Thoracic aorta (tissue), 2 donors: Measurements from ENCODE around the gene ARL15. TPM values are rescaled to one million over a fixed set of nuclear protein-coding genes. Genes with fewer than 3 reads are reported as not detected.

Experiments
- ATAC-seq: fragments of 150-250 bp; one replicate; pipeline ENCODE4 v1.8.0; 2017; ENCODE audit warnings: low read depth; ENCODE audit not compliant: insufficient number of reproducible peaks, low FRiP score
- DNase-seq: peaks from one replicate; pipeline ENCODE4 v3.0.0-alpha.2; 2020; ENCODE audit warnings: low spot score
- H3K27ac ChIP-seq, 2 donors: fragments of 200-600 bp; sonication (generic); 1 replicate in 1 of 2; 2 replicates in 1 of 2; pipeline ENCODE4 v1.5.1; 2016; ENCODE audit warnings: mild to moderate bottlenecking in 2 of 2, moderate library complexity in 2 of 2
- H3K27me3 ChIP-seq: fragments of 200-600 bp; sonication (generic); replicated peaks from 2 replicates; pipeline ENCODE4 v1.6.0; 2016; ENCODE audit warnings: mild to moderate bottlenecking; ENCODE audit not compliant: insufficient read depth
- H3K36me3 ChIP-seq: fragments of 200-600 bp; sonication (generic); one replicate; pipeline ENCODE4 v1.5.1; 2016
- H3K4me1 ChIP-seq, 2 donors: fragments of 200-600 bp; sonication (generic); 1 replicate in 1 of 2; 2 replicates in 1 of 2; pipeline versions ENCODE4 v1.5.1 to v1.6.0; 2016; ENCODE audit warnings: low read depth in 2 of 2, mild to moderate bottlenecking in 1 of 2; ENCODE audit not compliant: control insufficient read depth in 1 of 2
- H3K4me3 ChIP-seq: fragments of 200-600 bp; sonication (generic); 2 replicates; pipeline ENCODE4 v1.5.1; 2016; ENCODE audit warnings: mild to moderate bottlenecking
- H3K9me3 ChIP-seq: fragments of 200-600 bp; sonication (generic); 2 replicates; pipeline ENCODE4 v1.5.1; 2016
- CTCF ChIP-seq: fragments of 200-600 bp; sonication (generic); IDR thresholded peaks from one replicate; pipeline ENCODE4 v1.5.1; 2019; ENCODE audit warnings: antibody characterized with exemption
- total RNA-seq, 2 donors: library from RNA; depleted of rRNA; stranded (reverse); fragments of >200 nt; gene quantifications; one replicate each; pipeline versions ENCODE4 v1.1.0 to v1.2.3, GENCODE V29; 2016

ARL15 gene
- total RNA-seq, 2 donors from 2014 or later = 23.6 to 36.8 TPM

GRCh38 chr5:54194318-54194717, 116.1 kb downstream of the ARL15 start:
- ATAC-seq = no peak
- DNase-seq = no peak
- no peak for TF ChIP-seq CTCF
- H3K9me3 ChIP-seq = no peaks in the 10 kb centered on the region
- no peak overlapping the region for H3K4me3 ChIP-seq
- peaks cover 0 to 8% of the 10 kb centered on the region in 2 donors for H3K4me1 ChIP-seq
- no peaks in the 10 kb centered on the region for H3K36me3 ChIP-seq
- no peaks in the 10 kb centered on the region for H3K27me3 ChIP-seq
- H3K27ac ChIP-seq = no peak overlapping the region

GRCh38 chr5:54187694-54188093, 122.7 kb downstream of the ARL15 start:
- Histone ChIP-seq H3K9me3 (no peaks in the 10 kb centered on the region), H3K27ac (no peak overlapping the region), H3K27me3 (no peaks in the 10 kb centered on the region), H3K4me1 (peaks cover 0 to 15% of the 10 kb centered on the region in 2 donors), H3K4me3 (no peak overlapping the region), H3K36me3 (no peaks in the 10 kb centered on the region)
- DNase-seq (no peak), ATAC-seq (no peak)
- no peak for TF ChIP-seq CTCF

GRCh38 chr5:54186912-54187445, 123.4 kb downstream of the ARL15 start:
- Histone ChIP-seq H3K27ac (no peak overlapping the region), H3K4me3 (no peak overlapping the region), H3K36me3 (no peaks in the 10 kb centered on the region), H3K9me3 (no peaks in the 10 kb centered on the region), H3K4me1 (peaks cover 0 to 15% of the 10 kb centered on the region in 2 donors), H3K27me3 (no peaks in the 10 kb centered on the region)
- DNase-seq (no peak), ATAC-seq (no peak)
- TF ChIP-seq CTCF = no peak

GRCh38 chr5:54186108-54186507, 124.3 kb downstream of the ARL15 start:
- no peak for TF ChIP-seq CTCF
- no peak overlapping the region for H3K4me3 ChIP-seq
- no peaks in the 10 kb centered on the region for H3K9me3 ChIP-seq
- peaks cover 0 to 15% of the 10 kb centered on the region in 2 donors for H3K4me1 ChIP-seq
- DNase-seq (no peak), ATAC-seq (no peak)
- H3K27ac ChIP-seq = no peak overlapping the region
- H3K27me3 ChIP-seq = no peaks in the 10 kb centered on the region
- H3K36me3 ChIP-seq = no peaks in the 10 kb centered on the region

GRCh38 chr5:54184806-54185205, 125.6 kb downstream of the ARL15 start:
- no peak for ATAC-seq
- no peaks in the 10 kb centered on the region for H3K9me3 ChIP-seq
- no peak for TF ChIP-seq CTCF
- H3K36me3 ChIP-seq = no peaks in the 10 kb centered on the region
- H3K27me3 ChIP-seq = no peaks in the 10 kb centered on the region
- H3K27ac ChIP-seq = no peak overlapping the region
- H3K4me3 ChIP-seq = no peak overlapping the region
- DNase-seq = no peak
- H3K4me1 ChIP-seq = peaks cover 0 to 15% of the 10 kb centered on the region in 2 donors
